CD14-positive monocyte (primary cell): ENCODE data around the gene ODAD3. TPM values are rescaled to one million over a fixed set of nuclear protein-coding genes. Genes with fewer than 3 reads are reported as not detected.

ENCODE experiments used
- DNase-seq, 3 donors: peaks; one replicate each; pipeline ENCODE4 v3.0.0-alpha.2; 2011 to 2022
- H2AFZ ChIP-seq: 2 replicates; pipeline ENCODE4 v1.6.0; 2012; ENCODE audit warnings: mild to moderate bottlenecking, low read depth, low read length, inconsistent platforms; ENCODE audit not compliant: insufficient read depth, poor library complexity, severe bottlenecking
- H3K27ac ChIP-seq, 2 donors: 1 replicate in 1 of 2; 2 replicates in 1 of 2; pipeline ENCODE4 v1.5.1; 2012 to 2013; ENCODE audit warnings: low read length in 2 of 2, control low read depth in 1 of 2, inconsistent platforms in 1 of 2, low read depth in 1 of 2, mild to moderate bottlenecking in 1 of 2
- H3K27me3 ChIP-seq, 2 donors: one replicate each; pipeline versions ENCODE4 v1.6.0 to v1.6.1; 2011 to 2013; ENCODE audit warnings: low read length in 2 of 2; ENCODE audit not compliant: control insufficient read depth in 2 of 2, insufficient read depth in 2 of 2
- H3K36me3 ChIP-seq, 2 donors: replicated peaks in 1 of 2; 1 replicate in 1 of 2; 2 replicates in 1 of 2; pipeline versions ENCODE4 v1.5.1 to v1.6.1; 2012 to 2013; ENCODE audit warnings: low read length in 2 of 2, control low read depth in 1 of 2, inconsistent platforms in 1 of 2, mild to moderate bottlenecking in 1 of 2; ENCODE audit not compliant: insufficient read depth in 2 of 2, control insufficient read depth in 1 of 2
- H3K4me1 ChIP-seq, 2 donors: 1 replicate in 1 of 2; 2 replicates in 1 of 2; pipeline versions ENCODE4 v1.5.1 to v1.6.1; 2012 to 2013; ENCODE audit warnings: low read length in 2 of 2, control low read depth in 1 of 2, inconsistent platforms in 1 of 2, mild to moderate bottlenecking in 1 of 2, moderate library complexity in 1 of 2; ENCODE audit not compliant: insufficient read depth in 2 of 2, control insufficient read depth in 1 of 2
- H3K4me2 ChIP-seq: replicated peaks from 2 replicates; pipeline ENCODE3; 2012; ENCODE audit warnings: low read length, moderate library complexity, mild to moderate bottlenecking; ENCODE audit not compliant: poor library complexity, severe bottlenecking; ENCODE audit errors: extremely low read depth
- H3K4me3 ChIP-seq, 3 experiments: fragments of 200-600 bp in 1 of 3; sonication (generic) in 1 of 3; replicated peaks in 1 of 3; 1 replicate in 2 of 3; 2 replicates in 1 of 3; pipeline ENCODE4 v1.5.1; 2011 to 2013; ENCODE audit warnings: low read length in 3 of 3, mild to moderate bottlenecking in 3 of 3, control low read depth in 2 of 3, low read depth in 2 of 3, inconsistent platforms in 1 of 3, moderate library complexity in 1 of 3
- H3K79me2 ChIP-seq: 2 replicates; pipeline ENCODE4 v1.6.0; 2012; ENCODE audit warnings: mild to moderate bottlenecking, control low read depth, inconsistent platforms, low read length, moderate library complexity; ENCODE audit not compliant: insufficient read depth
- H3K9ac ChIP-seq: 2 replicates; pipeline ENCODE4 v1.6.0; 2017; ENCODE audit warnings: low read length, mild to moderate bottlenecking; ENCODE audit not compliant: insufficient read depth, poor library complexity, severe bottlenecking
- H3K9me3 ChIP-seq, 2 donors: replicated peaks in 1 of 2; 1 replicate in 1 of 2; 2 replicates in 1 of 2; pipeline versions ENCODE4 v1.5.1 to v1.6.1; 2012 to 2013; ENCODE audit warnings: low read length in 2 of 2, control low read depth in 1 of 2; ENCODE audit not compliant: control insufficient read depth in 1 of 2, insufficient read depth in 1 of 2
- H4K20me1 ChIP-seq: 2 replicates; pipeline ENCODE4 v1.6.0; 2012; ENCODE audit warnings: mild to moderate bottlenecking, low read length, control low read depth, moderate library complexity; ENCODE audit not compliant: insufficient read depth
- H3K27ac Mint-ChIP-seq, 7 donors: one replicate each; pipeline ENCODE4 v1.8.0; 2020; ENCODE audit warnings: mild to moderate bottlenecking in 7 of 7, mixed read lengths in 7 of 7, moderate library complexity in 6 of 7, inconsistent platforms in 2 of 7
- H3K27me3 Mint-ChIP-seq, 3 donors: one replicate each; pipeline ENCODE4 v1.8.0; 2021 to 2022; ENCODE audit warnings: low read depth in 3 of 3, mild to moderate bottlenecking in 3 of 3, mixed read lengths in 3 of 3, moderate library complexity in 3 of 3, inconsistent platforms in 1 of 3
- H3K36me3 Mint-ChIP-seq, 2 donors: one replicate each; pipeline ENCODE4 v1.8.0; 2020; ENCODE audit warnings: mixed read lengths in 2 of 2, inconsistent platforms in 1 of 2, mild to moderate bottlenecking in 1 of 2
- H3K4me1 Mint-ChIP-seq: one replicate; pipeline ENCODE4 v1.8.0; 2020; ENCODE audit warnings: mild to moderate bottlenecking, mixed read lengths
- H3K4me3 Mint-ChIP-seq, 2 donors: one replicate each; pipeline ENCODE4 v1.8.0; 2020; ENCODE audit warnings: mild to moderate bottlenecking in 2 of 2, mixed read lengths in 2 of 2, moderate library complexity in 1 of 2
- H3K9me3 Mint-ChIP-seq, 7 donors: one replicate each; pipeline ENCODE4 v1.8.0; 2020 to 2022; ENCODE audit warnings: mixed read lengths in 7 of 7, mild to moderate bottlenecking in 6 of 7, moderate library complexity in 6 of 7, inconsistent platforms in 2 of 7
- WGBS: methylation state at CpG from one replicate; pipeline ENCODE4 v1.1.5; 2013; ENCODE audit warnings: missing lambda C conversion rate; ENCODE audit not compliant: insufficient coverage; 5-methylcytosine and 5-hydroxymethylcytosine counted together
- intact Hi-C, 2 donors: fragments of 100-400 bp; cut with micrococcal nuclease; formaldehyde crosslinking; loops; one replicate each; pipeline versions ENCODE4 v1.15.0 to v1.15.1; 2023
- polyA plus RNA-seq, 3 donors: library from polyadenylated mRNA; depleted of rRNA in 1 of 3; unstranded in 2 of 3; stranded (reverse) in 1 of 3; fragments of 300-500 nt in 2 of 3; fragments of >200 nt in 1 of 3; fragmentation: Illumina TruSeq in 2 of 3; gene quantifications; 1 replicate in 2 of 3; 2 replicates in 1 of 3; pipeline ENCODE4 v1.2.3, GENCODE V29; 2012 to 2021
- TF ChIP-seq, protein P1 (sequence below): fragments of 200-600 bp; IDR thresholded peaks from one replicate; pipeline ENCODE4 v1.8.0; 2022; ENCODE audit warnings: antibody characterized with exemption, mild to moderate bottlenecking

The ODAD3 gene
- polyA plus RNA-seq, 3 donors, result 0.43 to 0.88 (median 0.61) TPM

DNA sequence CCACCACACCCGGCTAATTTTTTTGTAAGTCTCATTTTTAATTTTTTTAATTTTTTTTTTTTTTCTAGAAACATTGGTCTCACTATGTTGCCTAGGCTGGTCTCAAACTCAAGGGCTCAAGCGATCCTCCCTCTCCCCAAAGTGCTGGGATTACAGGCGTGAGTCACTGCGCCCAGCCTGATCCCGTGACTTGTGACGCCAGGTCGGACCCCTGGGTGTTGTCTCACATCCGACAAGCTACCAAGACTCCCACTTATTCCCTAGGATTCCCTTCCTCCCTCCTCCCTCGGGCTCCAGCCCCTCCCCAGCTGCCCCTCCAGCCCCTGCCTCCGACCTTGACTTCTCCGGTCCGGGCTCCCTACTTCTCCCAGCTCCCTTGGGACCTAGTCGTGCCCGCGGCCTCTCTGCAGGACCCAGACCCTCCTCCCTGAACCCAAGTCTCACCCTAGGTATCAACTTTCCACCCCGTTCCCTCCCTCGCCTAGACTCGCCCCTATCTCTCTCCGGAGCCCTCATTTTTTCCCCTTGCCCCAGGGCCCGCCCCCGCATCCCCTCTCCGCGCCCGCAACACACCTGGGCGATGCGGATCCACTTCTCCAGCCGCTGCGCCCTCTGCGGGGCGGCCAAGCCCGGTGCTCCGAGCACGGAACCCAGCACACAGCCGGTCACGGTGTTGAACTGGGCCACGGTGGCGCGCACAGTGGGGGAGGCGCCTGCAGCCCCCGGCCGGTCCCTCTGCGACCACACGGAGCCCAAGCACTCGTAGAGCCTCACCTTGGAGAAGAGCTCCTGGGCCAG lies 28.9 kb downstream of the ODAD3 start:
- Histone ChIP-seq H2AFZ (peak overlapping the region; percentile 72), H3K4me3 (peak overlapping the region in 1 of 3 experiments; percentile 61), H3K27ac (no peak overlapping the region), H3K9me3 (no peaks in the 10 kb centered on the region), H3K27me3 (peaks cover 0 to 4% of the 10 kb centered on the region in 2 donors), H3K79me2 (no peaks in the 10 kb centered on the region), H3K4me2 (peak overlapping the region; percentile 71), H3K9ac (peak overlapping the region; percentile 21), H3K36me3 (no peaks in the 10 kb centered on the region), H4K20me1 (no peaks in the 10 kb centered on the region), H3K4me1 (peaks cover 14 to 16% of the 10 kb centered on the region in 2 donors)
- TF ChIP-seq, protein P1, sequence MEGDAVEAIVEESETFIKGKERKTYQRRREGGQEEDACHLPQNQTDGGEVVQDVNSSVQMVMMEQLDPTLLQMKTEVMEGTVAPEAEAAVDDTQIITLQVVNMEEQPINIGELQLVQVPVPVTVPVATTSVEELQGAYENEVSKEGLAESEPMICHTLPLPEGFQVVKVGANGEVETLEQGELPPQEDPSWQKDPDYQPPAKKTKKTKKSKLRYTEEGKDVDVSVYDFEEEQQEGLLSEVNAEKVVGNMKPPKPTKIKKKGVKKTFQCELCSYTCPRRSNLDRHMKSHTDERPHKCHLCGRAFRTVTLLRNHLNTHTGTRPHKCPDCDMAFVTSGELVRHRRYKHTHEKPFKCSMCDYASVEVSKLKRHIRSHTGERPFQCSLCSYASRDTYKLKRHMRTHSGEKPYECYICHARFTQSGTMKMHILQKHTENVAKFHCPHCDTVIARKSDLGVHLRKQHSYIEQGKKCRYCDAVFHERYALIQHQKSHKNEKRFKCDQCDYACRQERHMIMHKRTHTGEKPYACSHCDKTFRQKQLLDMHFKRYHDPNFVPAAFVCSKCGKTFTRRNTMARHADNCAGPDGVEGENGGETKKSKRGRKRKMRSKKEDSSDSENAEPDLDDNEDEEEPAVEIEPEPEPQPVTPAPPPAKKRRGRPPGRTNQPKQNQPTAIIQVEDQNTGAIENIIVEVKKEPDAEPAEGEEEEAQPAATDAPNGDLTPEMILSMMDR, result peak; percentile 38
- peaks cover 9 to 30% (median 16%) of the 10 kb centered on the region in 3 donors for H3K27me3 Mint-ChIP-seq
- no peaks in the 10 kb centered on the region for H3K36me3 Mint-ChIP-seq
- 28% methylated on average over 39 of the region's 44 CpGs for WGBS
- no peak overlapping the region for H3K27ac Mint-ChIP-seq
- DNase-seq, result no peak
- H3K9me3 Mint-ChIP-seq, result no peaks in the 10 kb centered on the region
- peak overlapping the region; percentile 31 to 79 for H3K4me3 Mint-ChIP-seq
- intact Hi-C loops, result no loop called here
- peaks cover 19% of the 10 kb centered on the region for H3K4me1 Mint-ChIP-seq

DNA sequence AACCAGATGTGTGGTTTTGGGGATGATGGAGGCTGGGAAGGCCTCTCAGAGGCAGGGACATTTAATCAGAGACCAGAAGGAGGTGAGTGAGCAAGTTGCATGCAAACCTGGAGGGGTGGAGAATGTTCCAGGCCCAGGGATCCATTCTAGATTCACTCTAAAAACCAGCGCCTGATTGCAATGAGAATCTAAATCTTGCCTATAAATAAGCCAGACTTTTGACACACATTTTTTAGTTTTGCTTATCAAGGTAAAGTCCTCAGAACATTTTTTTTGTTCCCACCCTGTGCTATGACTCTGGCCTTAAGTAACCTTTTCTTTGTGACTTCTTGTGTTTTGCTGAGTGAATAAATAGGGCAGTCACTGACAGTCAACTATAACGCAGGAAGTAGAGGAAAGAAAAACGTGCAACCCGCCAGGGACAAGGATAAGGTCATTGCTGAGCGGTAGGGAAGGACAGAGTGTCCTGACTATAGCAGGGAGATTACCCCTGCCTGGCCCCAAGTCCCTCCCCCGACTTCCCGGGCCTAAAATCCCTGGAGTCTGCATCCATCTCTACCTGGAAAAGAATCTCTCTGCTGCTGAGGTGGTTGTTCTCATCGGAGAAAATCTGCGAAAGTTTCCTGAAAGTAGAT lies 30.2 kb downstream of the ODAD3 start:
- no peak overlapping the region for H3K27ac Mint-ChIP-seq
- Histone ChIP-seq H2AFZ (no peak overlapping the region), H3K27ac (no peak overlapping the region), H3K79me2 (no peaks in the 10 kb centered on the region), H3K4me1 (peaks cover 14 to 16% of the 10 kb centered on the region in 2 donors), H3K9me3 (no peaks in the 10 kb centered on the region), H3K4me2 (no peak overlapping the region), H4K20me1 (no peaks in the 10 kb centered on the region), H3K27me3 (peaks cover 0 to 2% of the 10 kb centered on the region in 2 donors), H3K9ac (no peak overlapping the region), H3K4me3 (no peak overlapping the region), H3K36me3 (no peaks in the 10 kb centered on the region)
- TF ChIP-seq, protein P1, result no peak
- no peak overlapping the region for H3K4me3 Mint-ChIP-seq
- peaks cover 9 to 26% (median 16%) of the 10 kb centered on the region in 3 donors for H3K27me3 Mint-ChIP-seq
- no peaks in the 10 kb centered on the region for H3K9me3 Mint-ChIP-seq
- H3K36me3 Mint-ChIP-seq, result no peaks in the 10 kb centered on the region
- WGBS, result 61% methylated on average over 6 of the region's 9 CpGs
- intact Hi-C loops, result no loop called here
- no peak for DNase-seq
- peaks cover 19% of the 10 kb centered on the region for H3K4me1 Mint-ChIP-seq
